Medulla oblongata (tissue), 1 donor: Measurements from ENCODE around the gene PPARA.
"Not testable (repeated sequence)": the region's sequence is repeated elsewhere in the genome, so short reads cannot be mapped to it uniquely, and the experiment has no call there.

Experiments used
- DNase-seq: peaks from one replicate; pipeline ENCODE4 v3.0.0-alpha.2; 2015; ENCODE audit errors: extremely low spot score

PPARA gene

DNA sequence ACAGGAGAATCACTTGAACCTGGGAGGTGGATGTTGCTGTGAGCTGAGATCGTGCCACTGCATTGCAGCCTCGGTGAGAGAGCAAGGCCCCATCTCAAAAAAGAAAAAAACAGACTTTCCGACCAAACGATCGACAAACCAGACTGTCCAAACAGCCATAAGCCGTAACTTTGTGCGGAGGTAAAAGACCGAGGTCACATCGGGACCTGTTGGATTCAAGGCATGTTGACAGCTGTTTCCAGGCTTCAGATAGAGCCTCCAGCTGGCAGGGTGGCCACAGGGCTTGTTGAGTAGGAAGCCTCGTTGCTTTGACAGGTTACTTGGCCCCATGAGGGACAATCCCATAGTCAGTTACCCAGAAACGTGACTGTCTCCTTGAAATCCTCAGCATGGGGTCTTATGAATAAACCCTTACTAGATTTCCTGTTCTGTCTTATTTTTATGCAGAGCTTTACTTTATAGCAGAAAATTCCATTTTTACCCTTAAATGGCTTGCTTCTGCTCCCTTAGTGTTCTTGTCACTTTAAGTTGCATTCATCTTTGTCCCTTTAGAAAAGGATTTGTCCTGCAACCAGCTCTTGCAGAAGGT, 22.3 kb downstream of the PPARA start:
- no peak for DNase-seq

DNA sequence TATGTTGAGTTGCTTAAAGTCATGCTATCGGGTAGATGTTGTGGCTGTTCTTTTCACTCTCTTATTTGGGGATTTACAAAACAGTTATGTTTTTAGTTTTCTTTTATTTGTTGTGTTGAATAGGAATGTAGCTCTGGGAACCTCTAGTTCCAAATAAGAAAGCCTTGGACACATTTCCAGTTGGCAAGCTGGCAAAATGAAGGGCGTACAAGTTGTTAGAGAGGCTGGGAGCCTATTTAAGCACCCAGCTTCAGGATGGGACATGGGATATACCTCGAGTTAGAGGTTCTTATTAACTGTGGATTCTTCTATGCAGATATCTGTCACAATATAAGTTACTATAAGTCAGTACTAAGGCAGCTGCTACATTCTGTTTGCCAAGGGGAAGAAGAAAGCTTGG, 22.8 kb downstream of the PPARA start:
- DNase-seq = peak; percentile 37

- no peak for DNase-seq
Measured at GRCh38 chr22:46175631-46176030, 25.3 kb downstream of the PPARA start.

GRCh38 chr22:46176508-46177003, 26.2 kb downstream of the PPARA start:
- no peak for DNase-seq

DNA sequence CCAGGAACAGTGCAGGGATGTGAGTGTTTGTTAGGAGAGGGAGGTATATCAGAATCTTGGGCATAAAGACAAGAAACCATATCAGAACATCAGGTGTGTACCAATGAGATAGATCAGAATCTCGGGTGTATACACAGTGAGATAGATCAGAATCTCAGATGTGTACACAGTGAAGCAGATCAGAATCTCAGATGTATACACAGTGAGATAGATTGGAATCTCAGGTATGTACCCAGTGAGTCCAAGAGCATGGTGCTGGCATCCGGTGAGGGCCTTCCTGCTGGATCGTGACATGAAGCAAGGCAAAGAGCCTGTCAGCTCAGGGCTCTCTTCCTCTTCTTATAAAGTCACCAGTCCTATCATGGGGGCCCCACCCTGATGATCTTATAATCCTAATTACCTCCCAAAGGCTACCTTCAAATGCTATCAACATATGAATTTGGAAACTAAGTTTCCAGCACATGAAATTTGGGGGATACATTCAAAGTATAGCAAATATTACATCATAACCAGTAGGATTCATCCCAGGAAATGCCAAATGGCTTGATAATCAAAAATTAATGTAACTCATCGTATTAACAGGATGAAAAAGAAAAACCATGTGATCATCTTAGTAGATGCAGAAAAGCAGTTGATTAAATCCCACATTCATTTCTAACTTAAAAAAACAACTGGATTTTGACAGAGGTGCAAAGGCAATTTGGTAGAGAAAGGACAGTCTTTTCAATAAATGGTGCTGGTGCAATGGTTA, 28.6 kb downstream of the PPARA start:
- no peak for DNase-seq

- DNase-seq = no peak
Measured at GRCh38 chr22:46179748-46180147, 29.4 kb downstream of the PPARA start.

GRCh38 chr22:46180370-46181137, 30.2 kb downstream of the PPARA start:
- no peak for DNase-seq

DNA sequence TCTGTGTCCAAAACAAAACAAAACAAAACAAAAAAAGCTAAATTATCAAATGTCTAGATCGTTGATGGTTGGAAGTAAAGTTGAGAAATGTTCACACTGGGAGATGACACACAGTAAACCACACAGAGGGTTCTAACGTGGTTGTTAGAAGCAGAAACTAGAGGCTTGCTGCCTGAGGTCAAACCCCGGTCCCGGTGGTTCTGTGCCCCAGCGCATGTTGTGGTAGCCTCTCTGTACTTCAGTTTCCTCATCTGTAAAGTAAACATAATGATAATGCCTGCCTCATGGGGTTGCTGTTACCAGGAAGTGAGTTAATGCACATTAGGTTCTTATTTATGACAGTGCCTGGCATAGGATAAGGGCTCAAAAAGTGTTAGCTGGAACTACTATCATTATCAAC, 33.4 kb downstream of the PPARA start:
- no peak for DNase-seq

- no peak for DNase-seq
Measured at GRCh38 chr22:46185283-46185682, 35.0 kb downstream of the PPARA start.

GRCh38 chr22:46187862-46188261, 37.5 kb downstream of the PPARA start:
- no peak for DNase-seq

DNA sequence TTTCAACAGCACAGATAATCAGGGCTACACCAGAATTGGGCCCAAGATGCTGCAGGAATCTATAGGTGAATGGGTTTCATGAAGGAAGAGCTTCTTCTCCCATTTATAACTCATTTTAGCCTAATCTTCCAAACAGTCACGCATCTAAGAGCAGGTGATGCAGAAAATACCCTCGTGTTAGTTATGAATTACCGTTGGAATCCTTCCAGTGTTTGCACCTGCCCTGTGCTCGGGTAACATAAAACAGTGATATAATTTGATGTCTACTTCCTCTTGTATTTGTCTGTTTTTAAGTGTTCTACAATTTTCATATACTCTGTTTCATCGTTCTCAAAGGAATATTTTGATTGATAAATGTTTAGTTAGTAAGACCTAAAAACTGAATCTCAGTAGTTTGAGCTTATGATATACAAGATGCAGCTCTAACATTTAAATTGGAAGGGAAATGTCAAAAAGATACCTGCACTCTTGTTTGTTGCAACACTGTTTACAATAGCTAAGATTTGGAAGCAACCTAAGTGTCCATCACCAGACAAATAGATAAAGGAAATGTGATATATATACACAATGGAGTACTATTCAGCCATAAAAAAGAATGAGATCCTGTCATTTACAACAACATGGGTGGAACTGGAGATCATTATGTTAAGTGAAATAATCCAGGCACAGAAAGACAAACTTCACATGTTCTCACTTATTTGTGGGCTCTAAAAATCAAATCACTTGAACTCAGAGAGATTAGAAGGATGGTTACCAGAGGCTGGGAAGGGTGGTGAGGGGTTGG, 42.1 kb downstream of the PPARA start:
- no peak for DNase-seq

DNA sequence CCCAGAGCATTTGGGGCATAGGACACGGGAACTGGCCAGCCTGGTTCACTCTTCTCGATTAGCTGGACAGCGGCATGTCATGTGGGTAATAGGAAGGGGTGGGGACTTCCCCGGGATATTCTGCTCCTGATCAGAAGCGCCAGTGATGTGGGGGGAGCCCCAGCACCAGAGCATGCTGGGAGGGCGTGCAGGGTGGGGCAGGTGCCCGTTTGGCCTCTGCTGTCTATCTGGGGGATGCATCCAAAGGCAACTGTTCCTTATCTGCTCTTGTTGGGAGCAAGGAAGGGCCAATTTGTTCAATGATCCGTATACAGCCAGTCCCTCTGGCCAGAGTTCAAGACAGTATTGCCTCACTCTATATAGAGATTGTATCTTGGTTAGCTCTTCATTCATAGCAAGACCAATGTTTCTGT, 43.6 kb downstream of the PPARA start:
- DNase-seq = no peak

GRCh38 chr22:46195487-46196165, 45.3 kb downstream of the PPARA start:
- no peak for DNase-seq

GRCh38 chr22:46196278-46196677, 46.0 kb downstream of the PPARA start:
- peak; percentile 11 for DNase-seq

DNA sequence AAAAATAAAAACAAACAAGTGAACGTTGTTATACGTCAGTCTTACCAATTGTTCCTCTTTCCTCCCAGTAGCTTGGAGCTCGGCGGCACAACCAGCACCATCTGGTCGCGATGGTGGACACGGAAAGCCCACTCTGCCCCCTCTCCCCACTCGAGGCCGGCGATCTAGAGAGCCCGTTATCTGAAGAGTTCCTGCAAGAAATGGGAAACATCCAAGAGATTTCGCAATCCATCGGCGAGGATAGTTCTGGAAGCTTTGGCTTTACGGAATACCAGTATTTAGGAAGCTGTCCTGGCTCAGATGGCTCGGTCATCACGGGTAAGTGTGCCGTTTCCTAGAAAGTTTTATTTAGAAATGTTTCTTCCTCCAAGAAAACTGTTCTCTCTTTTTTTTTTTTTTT, 47.9 kb downstream of the PPARA start:
- DNase-seq = no peak

GRCh38 chr22:46198806-46199205, 48.5 kb downstream of the PPARA start:
- DNase-seq = not testable (repeated sequence)

- no peak for DNase-seq
Measured at GRCh38 chr22:46201059-46201757, 50.9 kb downstream of the PPARA start.

- DNase-seq = no peak
Measured at GRCh38 chr22:46202897-46203600, 52.7 kb downstream of the PPARA start.

DNA sequence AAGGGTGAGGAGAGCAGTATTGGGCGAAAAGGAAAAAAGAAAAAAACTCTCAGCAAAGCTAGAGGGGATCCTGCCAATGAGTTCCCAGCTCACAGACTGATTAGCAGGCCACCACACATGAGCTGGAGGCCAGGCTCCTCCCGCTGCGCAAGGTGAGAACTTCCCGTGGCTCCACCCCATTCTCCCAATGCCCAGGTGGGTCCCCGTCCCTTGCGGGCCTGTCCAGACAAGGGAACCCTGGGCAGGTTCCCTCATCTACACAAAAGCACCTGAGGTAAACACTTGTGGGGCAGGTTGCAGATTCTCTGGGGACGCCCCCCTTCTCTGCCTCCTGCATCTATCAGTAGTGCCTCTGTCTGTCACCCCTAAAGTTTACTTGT, 53.3 kb downstream of the PPARA start:
- DNase-seq = no peak

- no peak for DNase-seq
Measured at GRCh38 chr22:46209262-46209661, 58.9 kb downstream of the PPARA start.
